HG03039 (cell line): ENCODE measurements around the gene CIITA.
A peak's percentile ranks its signal among the peaks of the same experiment; 100 is the strongest.

Experiments used
- ATAC-seq: cut with Tn5 transposase; IDR thresholded peaks from one replicate; pipeline ENCODE4 v1.9.1; 2021; ENCODE audit warnings: mild to moderate bottlenecking, moderate library complexity; ENCODE audit not compliant: unreplicated experiment

Gene CIITA

DNA sequence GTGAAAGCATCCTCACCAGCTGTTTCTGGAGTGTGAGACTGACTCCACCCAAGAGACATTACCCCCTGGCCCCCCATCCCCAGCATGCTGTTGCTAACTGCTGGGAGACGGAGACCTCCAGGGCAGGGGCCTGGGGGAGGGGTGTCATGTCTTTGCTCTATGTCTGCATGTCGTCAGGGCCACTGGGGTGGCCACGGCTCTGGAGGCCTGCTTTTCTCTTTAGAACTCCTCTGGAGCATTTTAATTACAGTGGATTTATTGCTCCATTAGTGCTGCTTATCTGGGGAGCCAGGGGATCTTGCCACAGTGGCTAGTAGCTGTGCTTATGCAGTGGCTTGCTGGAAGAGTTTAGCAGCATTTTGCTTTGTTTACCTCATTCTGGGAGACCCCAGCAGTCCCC lies 99.6 kb downstream of the CIITA start:
- ATAC-seq, result no peak

GRCh38 chr16:10978124-10978523 lies 101.1 kb downstream of the CIITA start:
- ATAC-seq, result no peak

DNA sequence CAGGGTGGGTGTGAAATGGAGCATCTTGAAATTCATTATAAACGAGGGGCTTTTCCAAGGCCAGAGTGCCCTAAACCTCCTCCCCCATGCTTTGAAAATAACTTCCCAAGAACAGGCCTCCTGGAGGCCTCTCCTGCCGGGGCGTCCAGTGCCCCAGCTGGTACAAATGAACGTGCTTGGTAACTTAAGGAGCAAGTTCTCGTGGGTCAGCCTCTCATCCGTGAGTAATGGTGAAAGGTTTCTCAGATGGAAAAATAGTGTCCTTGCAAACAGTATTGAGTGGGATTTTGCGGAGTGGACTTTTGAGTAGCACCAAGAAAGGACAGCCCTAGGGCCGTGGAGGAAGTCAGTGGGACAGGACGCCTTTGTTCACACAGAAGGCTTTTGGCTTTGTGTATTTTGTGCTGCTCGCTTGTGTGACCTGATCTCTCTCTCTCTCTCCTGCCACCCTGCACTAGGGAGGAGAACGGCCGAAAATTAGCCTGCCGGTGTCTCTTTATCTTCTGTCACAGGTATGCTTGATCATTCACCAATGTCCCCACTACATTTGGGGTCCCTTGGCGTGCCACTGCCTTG lies 102.0 kb downstream of the CIITA start:
- no peak for ATAC-seq

DNA sequence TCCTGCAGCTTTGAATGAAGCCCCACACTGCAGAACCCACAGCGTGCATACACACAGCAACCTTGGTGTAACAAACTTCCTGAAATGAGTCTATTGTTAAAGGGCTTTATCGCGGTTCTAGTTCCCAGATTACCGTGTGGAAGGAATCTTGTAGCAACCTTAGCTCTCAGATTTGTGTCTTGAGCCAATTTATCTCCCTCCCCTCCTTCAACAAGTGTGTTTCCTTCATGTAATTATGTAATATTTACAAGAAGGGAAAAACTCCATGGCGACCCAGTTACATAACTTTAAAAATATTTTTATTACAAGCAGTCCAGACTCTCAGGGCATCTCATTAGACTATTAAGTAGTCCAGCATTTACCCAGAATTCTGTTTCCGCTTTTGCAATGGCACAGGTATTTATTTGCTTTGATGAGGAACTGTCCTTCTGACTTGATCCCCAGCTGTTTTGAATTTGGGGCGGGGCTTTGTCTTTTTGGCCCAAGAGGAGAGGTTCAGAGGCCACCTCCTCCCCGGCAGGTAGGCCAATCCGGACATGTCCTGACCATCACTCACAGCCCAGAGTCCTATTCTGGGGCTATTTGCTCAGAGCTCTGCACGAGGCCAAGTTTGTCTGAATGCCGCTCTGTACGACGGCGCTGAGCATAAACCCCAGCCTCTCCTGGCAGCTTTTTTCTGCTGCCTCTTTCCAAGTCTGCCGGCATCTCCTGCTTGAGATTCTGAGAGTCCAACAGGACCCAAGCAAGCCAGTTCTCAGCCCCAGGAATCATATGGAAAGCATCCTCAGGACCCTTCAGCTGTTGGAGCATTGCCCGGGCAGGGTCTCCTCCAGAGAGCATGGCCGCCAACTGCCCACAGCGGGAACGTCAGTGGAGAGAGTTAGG lies 103.0 kb downstream of the CIITA start:
- ATAC-seq, result no peak

DNA sequence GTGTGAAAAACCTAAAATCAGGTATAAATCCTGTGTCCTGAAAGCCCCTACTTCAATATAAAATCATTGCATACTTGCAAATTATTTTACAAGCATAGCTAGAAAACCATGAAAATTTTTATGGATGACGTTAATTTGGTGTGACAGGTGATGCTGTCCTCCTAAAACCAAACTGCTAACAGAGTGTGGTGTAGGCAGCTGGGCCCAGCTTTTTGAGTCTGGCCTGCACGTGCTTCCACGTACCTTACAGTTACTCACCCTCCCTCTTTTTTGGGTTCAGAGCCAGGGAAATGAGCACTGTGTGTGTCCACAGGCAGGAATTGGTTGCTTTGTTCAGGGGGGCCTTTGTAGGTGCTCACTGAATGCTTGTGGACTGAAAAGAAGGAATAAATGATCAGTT lies 103.8 kb downstream of the CIITA start:
- no peak for ATAC-seq

DNA sequence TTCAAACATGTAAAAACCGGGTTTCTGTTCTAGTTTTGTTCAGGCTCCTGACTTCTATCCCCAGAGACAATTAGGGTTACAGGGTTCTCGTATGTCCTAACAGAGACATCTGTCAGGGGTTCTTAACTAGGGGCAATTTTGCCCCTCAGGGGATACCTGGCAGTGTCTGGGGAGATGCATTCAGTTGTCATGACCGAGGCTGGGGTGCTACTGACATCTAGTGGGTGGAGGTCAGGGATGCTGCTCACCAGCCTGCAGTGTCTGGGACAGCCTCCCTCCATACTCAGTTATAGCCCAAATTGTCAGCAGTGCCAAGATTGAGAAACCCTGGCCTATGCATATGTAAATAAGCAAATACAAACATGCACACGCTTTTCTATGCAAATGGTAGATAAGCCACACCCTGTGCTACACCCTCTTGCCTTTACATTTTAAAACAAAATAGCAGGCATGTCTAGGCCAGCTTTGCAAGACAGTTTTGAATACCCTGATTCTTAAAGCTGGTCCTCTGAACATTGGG lies 104.8 kb downstream of the CIITA start:
- ATAC-seq, result peak; percentile 53

- ATAC-seq, result no peak
Observed at GRCh38 chr16:10982465-10983150, 105.6 kb downstream of the CIITA start.

DNA sequence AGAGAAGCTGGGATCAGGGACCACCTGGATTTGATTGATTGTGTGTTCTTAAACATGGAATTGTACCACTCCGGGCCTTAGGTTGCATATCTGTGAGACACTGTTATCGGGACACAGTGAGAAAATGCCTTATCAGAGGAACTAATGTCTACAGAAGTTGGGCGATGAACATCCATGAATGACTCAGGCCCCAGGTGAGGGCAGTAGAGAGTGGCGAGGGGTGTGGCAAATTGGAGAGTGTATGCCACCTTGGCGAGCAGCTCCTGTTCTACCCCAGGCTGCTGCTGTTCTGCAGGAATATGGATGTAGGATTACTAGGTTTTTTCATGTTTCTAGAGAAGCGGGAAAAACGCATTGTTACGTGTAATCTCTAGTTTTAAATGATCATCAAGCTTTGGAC lies 106.2 kb downstream of the CIITA start:
- ATAC-seq, result no peak

- no peak for ATAC-seq
Observed at GRCh38 chr16:10984509-10984908, 107.5 kb downstream of the CIITA start.
